Measurements from ENCODE around the gene GRIPAP1. TPM values are rescaled to one million over a fixed set of nuclear protein-coding genes. Genes with fewer than 3 reads are reported as not detected.

GRIPAP1 gene
- total RNA-seq, 1 donor from 2014 or later, result 31.1 TPM

- DNase-seq (ENCODE audit: low read depth), result no peak
- no peaks in the 10 kb centered on the region for H3K27me3 ChIP-seq (ENCODE audit: control insufficient read depth, insufficient read depth, low read length)
- H3K4me3 ChIP-seq (ENCODE audit: low read depth, low read length), result no peak overlapping the region
- TF ChIP-seq CTCF (IDR thresholded peaks at IDR 0.05; ENCODE audit: insufficient read depth, low read length, poor library complexity, severe bottlenecking), result no peak
- H3K36me3 ChIP-seq (ENCODE audit: control insufficient read depth, insufficient read depth, low read length), result no peaks in the 10 kb centered on the region
Measured at GRCh38 chrX:48923771-48924170, 78.3 kb downstream of the GRIPAP1 start.

Other genes starting within 250 kb of the GRIPAP1 start
- gene GLOD5, start 240.5 kb downstream of the GRIPAP1 start, total RNA-seq, result not detected in 2 replicates
- not detected in 2 replicates for gene GATA1, start 215.7 kb downstream of the GRIPAP1 start, total RNA-seq
- gene HDAC6, start 200.2 kb downstream of the GRIPAP1 start, total RNA-seq, result 52.5 and 62.6 TPM in 2 replicates
- gene ERAS, start 175.8 kb downstream of the GRIPAP1 start, total RNA-seq, result not detected in 2 replicates
- gene PCSK1N, start 166.7 kb downstream of the GRIPAP1 start, total RNA-seq, result 42.5 and 66.6 TPM in 2 replicates
- 89.4 and 100 TPM in 2 replicates for gene TIMM17B, start 104.5 kb downstream of the GRIPAP1 start, total RNA-seq
- gene PQBP1, start 104.3 kb downstream of the GRIPAP1 start, total RNA-seq, result 73.2 and 92.5 TPM in 2 replicates
- 34.3 and 40.9 TPM in 2 replicates for gene SLC35A2, start 90.6 kb downstream of the GRIPAP1 start, total RNA-seq
- gene PIM2, start 83.2 kb downstream of the GRIPAP1 start, total RNA-seq, result 6.8 and 7.9 TPM in 2 replicates
- 51.7 and 56.0 TPM in 2 replicates for gene OTUD5, start 44.7 kb downstream of the GRIPAP1 start, total RNA-seq
- 0.67 and 1.6 TPM in 2 replicates for gene KCND1, start 30.4 kb downstream of the GRIPAP1 start, total RNA-seq
- 55.6 and 63.3 TPM in 2 replicates for gene TFE3, start 41.1 kb upstream of the GRIPAP1 start, total RNA-seq
- 5.5 and 6.4 TPM in 2 replicates for gene CCDC120, start 56.7 kb upstream of the GRIPAP1 start, total RNA-seq
- gene PRAF2, start 71.7 kb upstream of the GRIPAP1 start, total RNA-seq, result 16.8 and 18.1 TPM in 2 replicates
- 115 and 117 TPM in 2 replicates for gene WDR45, start 77.6 kb upstream of the GRIPAP1 start, total RNA-seq
- 26.4 and 35.0 TPM in 2 replicates for gene GPKOW, start 121.5 kb upstream of the GRIPAP1 start, total RNA-seq
- gene MAGIX, start 160.5 kb upstream of the GRIPAP1 start, total RNA-seq, result 2.9 and 5.1 TPM in 2 replicates
- gene PLP2, start 169.6 kb upstream of the GRIPAP1 start, total RNA-seq, result 82.6 and 118 TPM in 2 replicates
- gene PRICKLE3, start 184.1 kb upstream of the GRIPAP1 start, total RNA-seq, result 12.7 and 17.7 TPM in 2 replicates
- gene SYP, start 197.9 kb upstream of the GRIPAP1 start, total RNA-seq, result 0.27 and 1.0 TPM in 2 replicates
- gene CACNA1F, start 231.1 kb upstream of the GRIPAP1 start, total RNA-seq, result not detected in 2 replicates
- 30.8 and 32.5 TPM in 2 replicates for gene CCDC22, start 233.2 kb upstream of the GRIPAP1 start, total RNA-seq

All from kidney epithelial cell (primary cell).